Kidney (tissue), 14 donors: Measurements from ENCODE around the gene KRT9. TPM values are rescaled to one million over a fixed set of nuclear protein-coding genes. Genes with fewer than 3 reads are reported as not detected.
"Not testable (repeated sequence)": the region's sequence is repeated elsewhere in the genome, so short reads cannot be mapped to it uniquely, and the experiment has no call there.

Experiments
- DNase-seq, 5 donors: peaks; one replicate each; pipeline ENCODE4 v3.0.0-alpha.2; 2013 to 2020
- FAIRE-seq: peaks from 2 replicates; lab custom pipeline; 2012; peaks lifted over from hg19 to GRCh38; lab: Jason Lieb, UNC
- H3K27ac ChIP-seq, 2 donors: one replicate each; pipeline ENCODE4 v1.7.0; 2013; ENCODE audit warnings: low read depth in 2 of 2, low read length in 2 of 2, inconsistent platforms in 1 of 2
- H3K27me3 ChIP-seq: one replicate; pipeline ENCODE4 v1.7.1; 2013; ENCODE audit warnings: low read length, inconsistent platforms; ENCODE audit not compliant: control insufficient read depth, insufficient read depth
- H3K36me3 ChIP-seq, 3 donors: one replicate each; pipeline versions ENCODE4 v1.7.0 to v1.7.1; 2013; ENCODE audit warnings: low read length in 3 of 3, control low read depth in 1 of 3, inconsistent platforms in 1 of 3; ENCODE audit not compliant: insufficient read depth in 3 of 3, control insufficient read depth in 2 of 3
- H3K4me1 ChIP-seq, 3 donors: one replicate each; pipeline versions ENCODE4 v1.7.0 to v1.7.1; 2013; ENCODE audit warnings: low read length in 3 of 3, inconsistent platforms in 1 of 3, low read depth in 1 of 3; ENCODE audit not compliant: control insufficient read depth in 2 of 3, insufficient read depth in 2 of 3
- H3K4me3 ChIP-seq, 3 donors: one replicate each; pipeline versions ENCODE4 v1.7.0 to v1.8.1; 2013; ENCODE audit warnings: low read length in 3 of 3, control low read depth in 1 of 3, inconsistent platforms in 1 of 3
- H3K9ac ChIP-seq, 3 donors: one replicate each; pipeline versions ENCODE4 v1.7.0 to v1.7.1; 2013; ENCODE audit warnings: low read length in 3 of 3, control low read depth in 1 of 3, inconsistent platforms in 1 of 3
- H3K9me3 ChIP-seq, 3 donors: one replicate each; pipeline versions ENCODE4 v1.7.0 to v1.7.1; 2013; ENCODE audit warnings: low read length in 3 of 3, control low read depth in 1 of 3, inconsistent platforms in 1 of 3; ENCODE audit not compliant: control insufficient read depth in 2 of 3, insufficient read depth in 1 of 3
- intact Hi-C: fragments of 100-400 bp; cut with DNase I; formaldehyde crosslinking; loops from one replicate; pipeline ENCODE4 v1.11.1; 2022
- polyA plus RNA-seq: library from polyadenylated mRNA; stranded (reverse); fragments of 350-450 nt; fragmentation: Illumina TruSeq; extraction: RNeasy Lipid Tissue Mini Kit (QIAGEN cat#74804); gene quantifications from one replicate; pipeline ENCODE4 v1.2.3, GENCODE V29; 2014; ENCODE audit warnings: low read depth, low replicate concordance; ENCODE audit not compliant: insufficient read depth
- total RNA-seq: library from RNA; stranded (reverse); fragmentation: NEBNext Ultra II Directional; extraction: Animal tissue kit (Norgen Biotek cat#: 25700); gene quantifications from one replicate; pipeline ENCODE4 v1.2.1, GENCODE V29; 2021
- TF ChIP-seq, protein P1 (sequence below): IDR thresholded peaks from 3 replicates; pipeline ENCODE4 v1.5.1; 2012; ENCODE audit warnings: mild to moderate bottlenecking, moderate library complexity, borderline replicate concordance; ENCODE audit not compliant: insufficient read depth; ENCODE audit errors: extremely low read depth
- donor health status: control.
- donor health status: control.
- donor health status: control.
- donor health status: control.
- donor health status: control.
- donor health status: DM: yes; HTN: yes; CAD: no.
- donor health status: Normal renal cell carcinoma (clear cell type).

KRT9 gene
- total and polyA plus RNA-seq, 2 donors from 2014 or later: not detected

DNA sequence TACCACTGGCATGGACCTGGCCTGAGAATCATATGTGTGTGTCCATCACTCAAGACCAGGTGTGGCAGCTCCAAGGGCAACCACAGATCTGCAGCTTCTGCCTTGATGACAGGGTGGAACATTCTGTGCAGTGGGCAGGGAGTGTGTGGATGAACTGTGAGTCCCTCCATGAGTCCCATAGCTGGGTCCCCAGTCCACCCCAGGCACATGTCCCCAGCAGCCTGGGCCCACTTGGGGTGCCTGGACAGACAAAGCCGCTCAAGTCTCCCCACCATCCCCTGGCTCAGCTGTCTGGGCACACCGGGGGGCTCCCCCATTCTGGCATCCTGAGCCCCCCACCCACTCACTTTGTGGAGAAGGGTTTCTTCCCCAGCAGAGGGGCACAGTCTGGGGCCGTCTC is 45.3 kb upstream of the KRT9 start:
- TF ChIP-seq, protein P1, sequence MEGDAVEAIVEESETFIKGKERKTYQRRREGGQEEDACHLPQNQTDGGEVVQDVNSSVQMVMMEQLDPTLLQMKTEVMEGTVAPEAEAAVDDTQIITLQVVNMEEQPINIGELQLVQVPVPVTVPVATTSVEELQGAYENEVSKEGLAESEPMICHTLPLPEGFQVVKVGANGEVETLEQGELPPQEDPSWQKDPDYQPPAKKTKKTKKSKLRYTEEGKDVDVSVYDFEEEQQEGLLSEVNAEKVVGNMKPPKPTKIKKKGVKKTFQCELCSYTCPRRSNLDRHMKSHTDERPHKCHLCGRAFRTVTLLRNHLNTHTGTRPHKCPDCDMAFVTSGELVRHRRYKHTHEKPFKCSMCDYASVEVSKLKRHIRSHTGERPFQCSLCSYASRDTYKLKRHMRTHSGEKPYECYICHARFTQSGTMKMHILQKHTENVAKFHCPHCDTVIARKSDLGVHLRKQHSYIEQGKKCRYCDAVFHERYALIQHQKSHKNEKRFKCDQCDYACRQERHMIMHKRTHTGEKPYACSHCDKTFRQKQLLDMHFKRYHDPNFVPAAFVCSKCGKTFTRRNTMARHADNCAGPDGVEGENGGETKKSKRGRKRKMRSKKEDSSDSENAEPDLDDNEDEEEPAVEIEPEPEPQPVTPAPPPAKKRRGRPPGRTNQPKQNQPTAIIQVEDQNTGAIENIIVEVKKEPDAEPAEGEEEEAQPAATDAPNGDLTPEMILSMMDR: no peak
- Histone ChIP-seq H3K9me3 (no peaks in the 10 kb centered on the region), H3K36me3 (no peaks in the 10 kb centered on the region), H3K4me1 (no peaks in the 10 kb centered on the region), H3K4me3 (no peak overlapping the region), H3K9ac (no peak overlapping the region), H3K27me3 (no peaks in the 10 kb centered on the region), H3K27ac (no peak overlapping the region)
- FAIRE-seq (no peak), DNase-seq (peak in 2 of 5 donors; percentile 30 to 67)
- intact Hi-C loops: no loop called here

DNA sequence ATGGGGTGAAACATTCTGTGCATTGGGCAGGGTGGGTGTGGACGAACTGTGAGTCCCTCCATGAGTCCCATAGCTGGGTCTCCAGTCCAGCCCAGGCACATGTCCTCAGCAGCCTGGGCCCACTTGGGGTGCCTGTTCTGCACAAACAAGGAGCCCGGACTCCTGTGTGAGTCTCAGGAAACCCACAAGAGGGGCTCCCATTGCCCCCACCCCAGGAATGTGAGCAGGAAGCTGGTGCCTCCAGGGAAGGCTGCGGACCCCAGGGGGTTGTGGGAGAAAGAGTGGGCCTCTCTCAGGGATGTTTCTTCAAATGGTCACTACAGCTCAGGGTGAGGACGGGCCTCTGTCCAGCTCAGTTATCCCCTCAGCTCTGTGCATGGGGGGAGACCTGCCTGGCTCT is 44.6 kb upstream of the KRT9 start:
- H3K4me3 ChIP-seq, intact Hi-C loops, H3K4me1 ChIP-seq, H3K27me3 ChIP-seq, H3K9me3 ChIP-seq, H3K36me3 ChIP-seq, DNase-seq, FAIRE-seq, H3K9ac ChIP-seq, H3K27ac ChIP-seq: not testable (repeated sequence)

DNA sequence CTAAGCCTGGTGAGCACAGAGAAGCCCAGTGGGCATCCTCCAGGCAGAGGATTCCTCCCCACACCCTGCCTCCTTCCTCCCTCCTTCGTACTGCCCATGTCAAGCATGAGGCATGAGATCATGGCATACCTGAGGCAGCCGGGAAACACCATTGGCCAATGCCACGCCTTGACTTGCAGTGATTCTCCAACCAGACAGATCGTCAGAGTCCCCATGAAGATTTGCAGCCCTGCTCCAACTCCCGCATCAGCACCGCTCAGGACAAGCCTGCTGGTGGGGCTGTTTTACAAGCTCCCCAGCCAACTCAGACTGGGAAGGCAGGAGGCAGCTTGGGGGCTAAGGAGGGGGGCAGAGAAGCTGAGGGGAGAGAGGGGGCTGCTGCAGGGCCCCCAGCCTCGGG is 43.6 kb upstream of the KRT9 start:
- intact Hi-C loops: no loop called here
- Histone ChIP-seq H3K9ac (no peak overlapping the region), H3K27me3 (no peaks in the 10 kb centered on the region), H3K4me1 (no peaks in the 10 kb centered on the region), H3K4me3 (no peak overlapping the region), H3K36me3 (no peaks in the 10 kb centered on the region), H3K9me3 (no peaks in the 10 kb centered on the region), H3K27ac (no peak overlapping the region)
- peak in 2 of 5 donors; percentile 43 for DNase-seq
- FAIRE-seq: no peak
- TF ChIP-seq, protein P1: no peak

DNA sequence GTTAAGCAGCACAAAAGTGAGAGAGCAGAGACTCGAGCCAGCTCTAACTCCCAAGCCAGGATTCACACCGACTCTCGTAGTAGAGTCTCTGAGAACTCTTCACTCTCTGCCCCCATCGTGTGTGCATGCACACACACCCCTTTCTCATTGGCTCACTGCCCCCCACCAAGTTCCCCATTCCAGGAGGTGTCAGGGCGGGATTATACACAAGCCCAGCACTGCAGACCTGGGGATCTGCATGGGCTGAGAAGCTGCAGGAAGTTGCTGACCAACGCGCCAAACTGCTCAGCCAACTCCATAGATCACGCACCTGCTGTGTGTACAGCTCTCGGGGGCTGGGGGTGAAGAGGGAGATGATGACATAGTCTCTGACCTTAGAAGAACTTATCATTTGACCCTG is 42.9 kb upstream of the KRT9 start:
- H3K36me3 ChIP-seq, H3K9me3 ChIP-seq, H3K27me3 ChIP-seq, FAIRE-seq, H3K4me3 ChIP-seq, DNase-seq, H3K27ac ChIP-seq, H3K4me1 ChIP-seq, intact Hi-C loops, H3K9ac ChIP-seq: not testable (repeated sequence)

GRCh38 chr17:41614098-41614497 is 42.2 kb upstream of the KRT9 start:
- TF ChIP-seq, protein P1: no peak
- Histone ChIP-seq H3K27ac (no peak overlapping the region), H3K9me3 (no peaks in the 10 kb centered on the region), H3K4me1 (no peaks in the 10 kb centered on the region), H3K9ac (no peak overlapping the region), H3K36me3 (no peaks in the 10 kb centered on the region), H3K4me3 (no peak overlapping the region), H3K27me3 (no peaks in the 10 kb centered on the region)
- no peak for FAIRE-seq
- DNase-seq: peak in 1 of 5 donors; percentile 47
- intact Hi-C loops: no loop called here
